Stimulated activated CD8-positive, alpha-beta memory T cell treated with anti-CD3 and anti-CD28 coated beads, Interleukin-4, amount 100 ng/mL, for 4 hours (primary cell): ENCODE results near the gene ABAT.
"Not testable (repeated sequence)": the region's sequence is repeated elsewhere in the genome, so short reads cannot be mapped to it uniquely, and the experiment has no call there.

Experiments
- DNase-seq, 2 donors: peaks; one replicate each; pipeline ENCODE4 v3.0.0-alpha.2; 2020; ENCODE audit warnings: low read depth in 2 of 2, low spot score in 1 of 2

Gene ABAT

DNA sequence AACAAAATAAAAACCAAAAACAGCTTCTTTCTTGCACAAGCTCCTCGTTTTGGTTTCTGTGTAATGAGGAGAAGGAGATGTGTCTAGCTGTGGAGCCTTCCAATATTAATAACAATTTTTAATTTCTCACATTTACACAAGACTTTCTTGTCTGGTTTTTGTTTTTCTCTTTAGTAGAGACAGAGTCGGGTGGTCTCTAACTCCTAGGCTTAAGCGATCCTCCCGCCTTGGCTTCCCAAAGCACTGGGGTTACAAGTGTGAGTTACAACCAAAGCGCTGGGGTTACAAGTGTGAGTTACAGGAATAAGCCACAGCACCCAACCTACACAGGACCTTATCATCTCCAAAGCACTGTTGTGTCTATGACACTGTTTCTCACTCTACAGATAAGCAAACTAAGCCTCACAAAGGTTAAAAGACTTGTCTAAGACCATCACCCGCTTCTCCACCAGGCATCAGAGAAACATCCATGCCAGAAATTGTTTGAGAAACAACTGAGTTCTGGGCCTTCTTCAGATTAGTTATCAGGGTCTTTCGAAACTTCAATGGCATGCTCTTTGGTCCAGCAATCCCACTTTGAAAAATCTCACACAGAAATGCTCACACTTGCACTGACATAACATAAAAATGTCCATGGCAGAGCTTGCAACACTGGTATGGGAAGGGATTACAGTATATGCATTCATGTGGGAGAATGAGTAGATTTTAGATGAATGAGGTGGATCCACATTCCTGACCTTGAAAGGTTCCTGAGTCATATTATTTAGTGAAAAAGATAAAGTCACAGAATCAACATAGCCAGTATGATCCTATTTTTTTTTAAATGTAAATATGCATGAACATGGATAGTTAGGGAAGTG, 3.9 kb downstream of the ABAT start:
- no peak for DNase-seq

DNA sequence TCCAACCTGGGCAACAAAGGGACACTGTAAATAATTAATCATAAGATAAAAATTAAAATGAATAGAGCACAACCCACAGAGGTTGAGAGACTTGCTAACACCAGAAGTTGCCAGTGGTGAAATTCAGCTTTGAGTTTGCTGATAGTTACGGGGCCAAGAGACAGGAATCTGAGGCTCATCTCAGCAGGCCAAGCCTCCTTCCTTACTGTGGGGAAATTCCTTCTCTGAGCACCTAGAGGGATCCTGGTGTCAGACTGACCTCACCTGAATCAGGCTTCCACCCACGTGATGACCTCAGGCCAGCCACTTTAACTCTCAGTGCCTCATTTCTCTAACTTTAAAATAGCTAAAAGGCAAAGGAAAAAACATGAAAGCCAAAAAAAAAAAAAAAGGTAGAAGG, 4.7 kb downstream of the ABAT start:
- no peak for DNase-seq

DNA sequence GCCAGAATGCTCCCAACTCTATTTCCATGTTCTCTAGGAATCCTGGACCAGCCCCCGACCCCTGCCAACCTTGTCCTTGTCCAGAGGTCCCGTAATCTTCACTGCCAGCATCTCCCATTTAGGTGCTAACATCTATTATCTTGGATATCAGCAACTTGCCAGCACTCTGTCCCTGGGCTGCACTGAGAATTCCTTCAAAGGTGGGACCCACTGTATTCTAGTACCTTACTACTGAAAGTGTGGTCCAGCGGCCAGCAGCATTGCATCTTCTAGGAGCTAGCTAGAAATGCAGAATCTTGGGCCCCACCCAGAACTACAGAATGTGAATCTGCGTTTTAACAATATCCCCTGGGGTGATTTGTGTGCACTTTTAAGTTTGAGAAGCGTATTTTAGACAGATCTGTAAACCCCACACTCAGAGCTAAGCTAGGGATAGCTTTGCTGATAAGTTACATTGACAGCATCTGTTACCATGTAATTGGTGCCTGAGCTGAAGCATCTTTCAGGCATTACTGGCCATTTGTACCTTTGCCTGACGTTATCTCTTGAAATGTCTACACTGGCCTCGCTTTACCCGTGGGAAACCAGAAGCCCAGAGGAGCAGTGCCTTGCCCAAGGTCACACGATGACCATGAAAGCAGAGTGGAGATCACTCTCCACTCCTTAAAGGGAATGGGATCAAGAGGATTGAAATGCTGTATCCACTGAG, 8.3 kb downstream of the ABAT start:
- DNase-seq: no peak

DNA sequence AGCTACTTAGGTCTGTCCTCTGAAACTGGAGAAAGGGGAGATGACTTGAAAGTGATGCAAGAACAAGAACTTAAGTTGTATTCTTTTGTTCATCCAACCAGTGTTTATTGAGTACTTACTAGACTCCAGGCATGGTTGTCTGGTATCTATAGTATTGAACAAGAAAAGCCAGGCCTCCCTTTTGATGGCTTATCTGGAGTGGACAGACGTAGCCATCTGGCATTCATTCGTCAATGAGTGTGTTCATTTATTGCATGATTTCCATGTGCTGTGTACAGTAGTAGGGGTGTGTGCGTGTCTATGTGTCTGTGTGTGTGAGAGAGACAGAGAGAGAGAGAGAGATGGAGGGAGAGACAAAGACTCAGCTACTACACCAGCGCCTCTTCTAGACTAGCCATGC, 9.2 kb downstream of the ABAT start:
- DNase-seq: no peak

DNA sequence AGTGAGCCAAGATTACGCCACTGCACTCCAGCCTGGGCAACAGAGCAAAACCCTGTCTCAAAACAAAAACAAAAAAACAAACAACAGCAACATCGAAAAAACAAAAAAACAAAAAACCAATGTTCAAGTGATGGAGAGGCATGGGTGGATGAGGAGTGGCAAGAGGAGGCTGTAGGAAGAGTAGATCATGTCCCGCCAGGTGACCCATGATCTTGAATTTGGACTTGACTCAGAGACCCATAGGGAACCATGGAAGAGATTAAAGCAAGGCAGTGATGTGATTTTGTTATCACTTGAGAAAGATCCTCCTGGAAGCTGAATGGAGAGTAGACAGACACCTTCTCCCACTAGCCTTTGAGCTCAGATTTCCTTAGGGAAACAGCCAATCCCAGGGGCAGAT, 11.2 kb downstream of the ABAT start:
- no peak for DNase-seq

DNA sequence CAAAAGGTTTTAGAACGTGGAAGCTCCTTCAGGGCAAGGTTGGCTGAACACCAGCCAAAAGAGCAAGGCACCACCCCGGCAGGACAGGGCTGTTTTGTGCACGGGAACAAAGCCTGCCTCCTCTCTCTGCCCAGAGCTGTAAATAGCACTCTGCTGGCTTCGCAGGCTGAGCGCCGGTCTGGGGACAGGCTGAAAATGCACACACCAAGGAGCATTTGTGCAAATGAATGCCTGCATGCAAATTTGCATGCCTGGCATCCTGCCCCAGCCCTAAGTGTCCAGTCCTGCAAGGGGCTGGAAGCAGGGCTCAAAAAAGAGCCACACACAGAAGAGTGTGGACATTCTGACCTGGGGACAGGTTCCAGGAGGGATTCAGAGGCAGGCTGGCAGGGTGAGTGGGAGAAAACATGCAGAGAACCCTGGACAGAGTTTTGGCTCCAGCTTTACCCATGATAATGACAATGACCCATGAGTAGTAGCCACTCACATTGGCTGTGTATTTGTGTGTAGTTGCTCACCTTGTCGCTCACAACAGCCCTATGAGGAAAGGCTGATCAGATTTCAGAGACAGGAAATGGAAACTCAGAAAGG, 11.7 kb downstream of the ABAT start:
- no peak for DNase-seq

DNA sequence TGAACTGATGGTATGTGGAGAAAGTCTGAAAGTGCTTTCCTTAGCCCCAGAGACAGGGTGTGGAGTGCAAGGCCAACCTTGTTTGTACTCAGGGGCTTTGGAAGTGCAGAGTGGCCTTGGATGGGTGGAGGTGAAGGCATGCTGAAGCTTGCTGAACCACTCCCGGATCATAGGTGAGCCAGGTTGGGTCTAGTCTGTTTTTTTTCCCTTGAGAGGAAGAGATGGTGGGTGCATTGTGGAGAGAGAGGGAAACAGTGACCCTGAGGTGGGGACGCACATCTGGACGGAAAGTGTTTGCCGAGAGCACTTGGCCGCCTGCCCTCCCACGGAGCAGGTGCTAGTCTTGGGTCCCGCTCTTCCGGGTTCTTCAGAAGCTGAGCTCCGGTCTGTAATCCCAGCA, 12.5 kb downstream of the ABAT start:
- no peak for DNase-seq

DNA sequence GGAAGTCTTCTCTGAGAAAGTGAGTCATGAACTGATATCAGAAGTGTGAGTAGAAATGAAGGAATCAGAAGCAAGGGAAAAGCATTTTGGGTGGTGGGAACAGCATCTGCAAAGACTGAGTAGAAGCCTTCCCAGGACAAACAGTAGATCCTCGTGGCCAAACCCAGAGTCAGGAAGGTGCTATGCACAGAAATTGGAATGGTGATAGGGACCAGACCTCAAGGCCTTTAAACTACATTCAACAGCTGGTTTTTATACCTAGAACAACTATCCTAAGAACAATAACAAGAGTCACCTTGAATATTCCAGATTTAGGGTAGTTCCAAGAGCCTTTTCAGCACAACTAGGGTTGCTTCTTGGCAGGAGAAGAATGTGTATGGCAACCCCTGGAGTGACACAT, 15.3 kb downstream of the ABAT start:
- no peak for DNase-seq

DNA sequence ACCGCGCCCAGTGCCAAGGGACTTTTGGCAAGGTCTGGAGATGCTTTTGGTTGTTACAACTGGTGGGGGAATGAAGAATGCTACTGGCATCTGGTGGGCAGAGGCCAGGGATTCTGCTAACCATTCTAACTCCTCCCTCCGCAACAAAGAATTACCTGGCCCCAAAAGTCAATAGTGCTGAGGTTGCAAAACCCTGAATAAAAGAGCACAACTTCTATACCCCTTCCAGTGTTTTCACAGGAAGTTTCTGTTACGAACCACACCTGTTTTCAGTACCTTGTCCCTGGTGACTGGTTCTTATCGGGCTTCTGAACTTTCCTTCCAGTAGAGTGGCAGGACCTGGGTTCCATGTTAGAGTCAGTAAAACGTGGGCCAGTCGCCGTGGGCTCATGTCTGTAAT, 17.3 kb downstream of the ABAT start:
- DNase-seq: no peak

DNA sequence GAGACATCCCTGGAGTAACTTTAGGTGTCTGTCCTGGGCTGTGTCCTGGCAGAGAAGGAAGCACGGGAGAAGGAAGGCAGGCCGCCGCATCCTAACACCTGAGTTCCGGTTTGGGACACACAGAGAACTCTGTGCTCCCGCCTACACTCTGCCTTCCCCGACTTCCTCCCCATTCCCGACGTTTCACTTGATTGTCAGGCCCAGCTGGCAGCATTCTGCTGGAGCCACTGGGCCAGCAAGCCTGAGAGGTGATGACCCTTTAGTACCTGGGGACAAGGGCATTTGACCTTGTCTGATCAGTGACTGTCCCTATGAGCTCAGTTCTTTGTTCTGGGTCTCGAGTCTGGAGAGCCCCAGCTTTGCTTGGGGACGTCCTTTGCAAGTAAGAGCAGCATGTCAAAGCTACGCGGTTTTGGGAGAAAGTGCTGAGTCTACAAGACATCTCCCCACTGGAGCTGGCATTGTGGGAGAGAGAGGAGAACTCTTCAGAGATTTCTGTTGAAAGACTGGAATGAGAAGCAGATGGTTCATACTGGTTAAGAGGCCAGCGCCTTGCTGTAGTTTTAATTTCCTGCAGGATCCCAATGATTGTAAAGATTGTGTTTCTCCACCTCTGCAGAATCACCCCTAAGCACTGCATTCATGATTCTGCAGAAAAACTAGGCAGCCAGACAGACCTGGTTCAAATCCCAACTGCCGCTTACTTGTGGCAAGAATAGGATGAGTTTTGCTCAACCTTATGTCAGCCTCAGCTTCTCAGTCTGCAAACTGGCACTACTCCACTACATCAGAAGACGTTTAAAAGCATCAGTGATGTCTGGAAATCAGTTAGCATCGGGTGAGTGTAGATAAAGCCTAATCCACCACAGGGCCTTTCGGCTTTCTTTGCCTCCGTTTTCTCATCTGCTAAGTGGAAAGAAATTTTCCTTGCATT, 20.6 kb downstream of the ABAT start:
- no peak for DNase-seq

DNA sequence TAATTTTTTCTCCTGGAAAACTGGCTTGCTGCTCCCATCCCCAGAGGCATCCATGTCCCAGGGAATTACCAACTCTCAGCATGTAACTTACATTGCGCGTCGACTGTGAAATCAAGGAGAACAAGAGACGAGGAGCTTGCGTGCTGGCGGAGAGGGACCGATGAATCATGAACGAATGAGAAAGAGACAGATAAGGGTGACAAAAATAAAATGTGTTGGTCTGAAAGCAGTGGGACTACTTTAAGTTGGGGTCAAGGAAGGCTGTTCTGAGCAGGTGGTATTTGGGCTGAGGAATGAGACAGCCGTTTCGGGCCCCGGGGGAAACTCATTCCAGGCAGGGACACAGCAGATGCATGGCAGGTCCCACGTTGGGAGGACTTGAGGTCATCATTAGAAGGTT, 22.5 kb downstream of the ABAT start:
- DNase-seq: no peak

DNA sequence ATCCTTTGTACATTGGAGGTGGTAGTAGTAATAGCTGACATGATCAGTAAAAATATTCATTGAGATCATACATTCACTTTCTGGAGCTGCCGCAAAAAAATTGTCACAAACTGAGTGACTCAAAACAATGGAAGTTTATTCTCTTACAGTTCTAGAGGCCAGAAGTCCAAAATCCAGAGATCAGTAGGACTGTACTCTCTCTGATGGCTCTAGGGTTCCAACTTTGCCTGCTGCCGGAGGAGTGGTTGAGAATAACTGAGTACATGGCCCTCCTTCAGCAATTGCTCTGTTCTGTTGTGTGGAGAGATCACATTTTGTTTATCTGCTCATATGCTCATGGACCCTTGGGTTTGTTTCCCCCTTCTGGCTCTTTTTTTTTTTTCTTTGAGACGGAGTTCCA, 23.5 kb downstream of the ABAT start:
- no peak for DNase-seq

DNA sequence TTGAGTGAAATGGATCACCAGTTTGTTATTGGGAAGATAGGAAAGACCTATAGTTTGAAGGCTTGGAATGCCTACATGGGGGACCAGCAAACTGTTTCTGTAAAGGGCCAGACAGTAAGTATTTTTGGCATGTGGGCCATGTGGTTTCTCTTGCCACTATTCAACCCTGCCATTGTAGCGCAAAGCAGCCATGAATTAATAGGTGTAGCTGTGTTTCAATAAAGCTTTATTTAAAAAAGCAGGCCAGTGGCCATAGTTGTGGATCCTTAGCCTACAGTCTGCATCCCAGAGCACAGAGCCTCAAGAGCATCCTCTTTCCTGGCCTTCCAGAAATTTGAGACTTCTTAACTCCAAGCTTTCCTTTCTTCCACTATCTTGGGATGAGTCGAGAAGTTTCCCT, 29.3 kb downstream of the ABAT start:
- no peak for DNase-seq

DNA sequence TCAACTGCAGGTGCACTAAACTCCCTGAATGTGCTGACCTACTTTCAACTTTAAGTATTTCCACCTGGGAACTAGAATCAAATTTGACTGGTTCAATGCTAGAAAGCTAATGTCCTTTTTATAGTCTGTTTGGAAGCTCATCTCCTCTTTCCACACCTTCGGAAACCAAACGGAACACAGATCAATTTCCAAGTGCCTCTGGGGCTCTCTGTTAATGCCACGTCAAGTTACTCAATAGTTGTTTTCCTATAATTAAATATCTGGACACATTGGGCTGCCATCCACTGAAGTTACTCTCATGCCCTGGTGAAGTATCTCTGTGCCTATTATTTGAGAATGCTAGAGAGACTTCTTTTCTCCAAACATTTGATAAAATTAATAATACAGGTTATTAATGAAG, 29.7 kb downstream of the ABAT start:
- no peak for DNase-seq

DNA sequence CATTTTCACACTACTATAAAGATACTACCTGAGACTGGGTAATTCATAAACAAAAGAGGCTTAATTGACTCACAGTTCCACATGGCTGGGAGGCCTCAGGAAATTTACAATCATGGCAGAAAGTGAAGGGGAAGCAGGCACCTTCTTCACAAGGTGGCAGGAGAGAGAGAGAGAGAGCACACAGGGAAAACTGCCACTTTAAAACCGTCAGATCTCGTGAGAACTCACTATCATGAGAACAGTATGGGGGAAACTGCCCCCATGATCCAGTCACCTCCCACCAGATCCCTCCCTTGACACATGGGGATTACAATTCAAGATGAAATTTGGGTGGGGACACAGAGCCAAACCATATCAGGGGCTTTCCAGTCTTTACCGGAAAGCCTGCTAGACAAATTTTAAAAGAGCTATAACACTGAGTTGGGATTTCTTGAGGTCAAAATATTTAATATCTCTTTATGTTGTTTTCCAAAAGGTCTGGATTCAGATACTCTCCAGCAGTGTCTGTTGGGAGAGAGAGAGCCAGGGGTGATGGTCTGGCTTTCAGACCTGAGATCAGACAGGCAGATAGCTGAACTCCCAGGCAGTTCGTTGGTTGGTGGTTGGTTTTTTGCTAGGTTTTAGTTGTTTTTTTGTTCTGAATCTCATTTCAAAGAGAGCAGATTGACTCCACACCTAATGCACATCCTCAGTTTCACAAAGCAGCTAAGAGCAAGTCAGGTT, 30.8 kb downstream of the ABAT start:
- DNase-seq: not testable (repeated sequence)

DNA sequence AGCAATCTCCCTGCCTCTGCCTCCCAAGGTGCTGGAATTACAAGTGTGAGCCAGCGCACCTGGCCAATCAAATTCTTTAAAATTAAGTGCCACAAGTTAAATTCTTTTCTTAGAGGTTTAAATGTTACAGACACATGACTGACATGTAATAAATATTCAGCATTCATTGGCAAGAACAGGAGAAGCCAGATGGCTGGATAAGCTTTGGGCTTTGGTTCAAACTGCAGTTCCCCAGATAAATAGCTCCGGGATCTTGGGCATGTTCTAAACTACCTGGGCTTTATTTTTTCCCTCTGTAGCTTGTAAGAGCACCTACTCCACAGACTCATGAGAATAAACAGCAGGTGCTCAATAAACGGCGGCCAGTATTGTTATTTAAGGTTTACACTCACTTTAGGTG, 34.1 kb downstream of the ABAT start:
- no peak for DNase-seq

DNA sequence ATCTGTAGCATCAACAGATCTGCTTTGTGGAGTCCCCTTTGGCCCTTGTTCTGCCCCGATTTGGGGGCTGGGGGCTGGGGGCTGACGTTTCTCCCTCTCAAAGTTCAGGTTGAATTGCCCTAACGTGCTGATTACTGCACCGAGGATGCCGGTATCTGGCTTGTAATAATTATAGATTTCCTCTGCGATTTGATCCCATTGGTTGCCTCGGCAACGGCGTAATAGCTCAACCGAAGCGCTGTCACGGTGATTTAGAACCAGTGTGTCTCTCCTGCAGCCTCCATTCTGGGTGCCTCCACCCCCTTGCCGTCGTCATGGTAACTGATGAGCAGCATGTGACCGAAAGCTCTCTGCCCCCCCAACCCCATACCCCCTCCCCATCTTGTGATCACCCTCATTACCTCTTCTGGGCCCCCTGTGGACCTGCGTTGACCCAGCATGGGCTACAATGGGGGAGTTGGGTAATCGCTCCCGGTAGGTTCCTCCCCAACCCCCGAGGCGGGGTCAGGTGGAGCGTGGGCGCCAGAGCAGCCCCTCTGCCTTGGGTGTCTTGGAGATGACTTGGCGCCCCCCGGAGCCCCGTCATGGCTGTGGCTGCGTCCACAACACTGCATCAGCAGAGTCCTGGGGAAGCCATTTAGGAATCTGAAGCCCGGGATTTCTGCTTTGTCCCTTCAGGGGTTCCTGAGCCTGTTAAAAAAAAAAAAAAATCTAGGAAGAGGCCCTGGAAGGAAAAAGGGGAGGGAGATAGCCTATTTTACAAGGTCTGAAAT, 38.4 kb downstream of the ABAT start:
- no peak for DNase-seq

DNA sequence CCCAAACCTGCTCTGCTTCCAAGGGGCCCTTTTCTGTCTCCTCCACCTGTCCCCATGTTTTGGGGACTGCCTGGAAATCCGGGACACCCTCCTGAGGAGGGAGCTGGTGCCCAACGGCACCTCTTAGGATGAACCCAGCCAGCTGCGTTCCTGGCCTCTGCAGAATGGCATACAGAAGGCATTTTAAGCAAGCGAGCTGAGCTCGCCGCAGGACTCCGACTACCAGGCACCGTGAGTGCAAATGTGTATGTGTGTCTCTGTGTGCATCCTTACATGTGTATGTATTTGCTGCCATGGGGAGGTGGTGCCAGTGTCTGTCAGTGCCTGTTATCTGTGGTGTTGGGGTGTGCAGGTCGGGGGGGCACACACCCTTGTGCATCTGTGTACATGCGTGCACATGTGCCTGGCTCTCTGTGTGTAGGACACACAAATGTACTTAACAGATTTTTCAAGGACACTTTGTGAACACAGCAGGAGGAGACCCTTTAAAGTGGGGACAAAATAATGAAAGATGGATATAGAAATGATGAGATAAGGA, 39.3 kb downstream of the ABAT start:
- no peak for DNase-seq

DNA sequence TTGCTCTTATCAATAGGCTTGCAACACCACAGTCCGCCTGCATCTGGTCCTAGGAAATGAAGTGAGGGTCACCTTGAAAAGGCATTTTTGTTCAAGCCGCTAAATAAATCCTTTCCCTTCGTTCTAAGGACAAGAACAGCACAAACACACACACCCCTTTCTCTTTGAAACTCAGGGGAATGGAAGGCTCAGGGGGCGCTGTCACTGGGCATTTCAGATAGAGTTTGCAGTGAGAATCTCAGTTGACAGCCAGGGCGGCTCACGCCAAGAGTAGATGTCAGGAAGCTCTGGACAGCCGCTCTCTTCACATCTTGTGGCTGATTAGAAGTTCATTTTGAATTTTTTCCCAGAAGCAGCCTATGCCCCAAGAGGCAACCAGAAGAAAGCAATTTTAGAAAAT, 39.8 kb downstream of the ABAT start:
- no peak for DNase-seq

DNA sequence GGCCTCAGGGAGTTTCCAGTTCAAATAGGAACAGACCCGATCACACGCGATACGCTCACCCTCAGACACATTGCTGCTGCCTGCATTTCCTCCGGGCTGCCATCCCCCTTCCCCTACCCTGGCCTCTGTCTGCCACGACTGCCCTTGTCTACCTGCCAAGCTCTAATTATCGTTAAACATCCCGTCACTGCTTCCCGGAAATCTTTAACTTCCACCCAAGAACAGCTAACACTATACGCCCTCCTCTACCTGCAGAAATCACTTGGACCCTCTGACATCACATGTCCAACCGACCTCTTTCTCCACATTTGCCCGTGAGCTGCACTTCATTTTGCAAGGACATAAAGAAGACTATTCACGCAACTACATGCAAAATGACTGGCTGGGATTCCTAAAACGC, 40.4 kb downstream of the ABAT start:
- DNase-seq: no peak
